Natural killer cell (primary cell): ENCODE results near the gene ERAP2. TPM values are rescaled to one million over a fixed set of nuclear protein-coding genes. Genes with fewer than 3 reads are reported as not detected.

Experiments used
- ATAC-seq, 3 donors: fragments of 150-1000 bp in 2 of 3; fragments of 200-7000 bp in 1 of 3; cut with Tn5 transposase; 1 replicate in 1 of 3; 2 replicates in 2 of 3; pipeline ENCODE4 v1.10.0; 2021; ENCODE audit warnings: mild to moderate bottlenecking in 2 of 3, moderate library complexity in 2 of 3
- DNase-seq, 2 donors: peaks; one replicate each; pipeline versions ENCODE4 v3.0.0 to v3.0.0-alpha.2; 2013 to 2021; ENCODE audit warnings: mixed read lengths in 1 of 2
- H3K27ac ChIP-seq: one replicate; pipeline ENCODE4 v1.5.1; 2013; ENCODE audit warnings: mild to moderate bottlenecking, low read length
- H3K27me3 ChIP-seq: one replicate; pipeline ENCODE4 v1.6.1; 2013; ENCODE audit warnings: low read length; ENCODE audit not compliant: control insufficient read depth, insufficient read depth
- H3K36me3 ChIP-seq: one replicate; pipeline ENCODE4 v1.6.1; 2013; ENCODE audit warnings: low read length; ENCODE audit not compliant: control insufficient read depth, insufficient read depth
- H3K4me1 ChIP-seq: one replicate; pipeline ENCODE4 v1.6.1; 2013; ENCODE audit warnings: low read length; ENCODE audit not compliant: control insufficient read depth, insufficient read depth
- H3K4me3 ChIP-seq: one replicate; pipeline ENCODE4 v1.5.1; 2013; ENCODE audit warnings: low read length
- H3K9me3 ChIP-seq: one replicate; pipeline ENCODE4 v1.6.1; 2013; ENCODE audit warnings: low read length; ENCODE audit not compliant: control insufficient read depth, insufficient read depth
- H3K27ac Mint-ChIP-seq, 2 donors: one replicate each; pipeline ENCODE4 v1.8.0; 2022; ENCODE audit warnings: mild to moderate bottlenecking in 2 of 2, mixed read lengths in 2 of 2, moderate library complexity in 1 of 2
- H3K27me3 Mint-ChIP-seq, 2 donors: one replicate each; pipeline ENCODE4 v1.8.0; 2022; ENCODE audit warnings: low read depth in 2 of 2, mixed read lengths in 2 of 2
- H3K36me3 Mint-ChIP-seq: one replicate; pipeline ENCODE4 v1.8.0; 2022; ENCODE audit warnings: mixed read lengths
- H3K4me1 Mint-ChIP-seq, 2 donors: one replicate each; pipeline ENCODE4 v1.8.0; 2022; ENCODE audit warnings: mixed read lengths in 2 of 2
- H3K4me3 Mint-ChIP-seq: one replicate; pipeline ENCODE4 v1.8.0; 2022; ENCODE audit warnings: mild to moderate bottlenecking, moderate library complexity, mixed read lengths
- H3K9me3 Mint-ChIP-seq, 2 donors: one replicate each; pipeline ENCODE4 v1.8.0; 2022; ENCODE audit warnings: mixed read lengths in 2 of 2
- WGBS: methylation state at CpG from one replicate; pipeline ENCODE4 v1.1.7; 2013; ENCODE audit warnings: missing lambda C conversion rate; ENCODE audit not compliant: insufficient coverage; 5-methylcytosine and 5-hydroxymethylcytosine counted together
- intact Hi-C: fragments of 100-400 bp; cut with micrococcal nuclease; formaldehyde crosslinking; loops from one replicate; pipeline ENCODE4 v1.14.2; 2022
- total RNA-seq, 4 donors: library from RNA; stranded (reverse); fragments of 120-200 nt in 1 of 4; gene quantifications; one replicate each; pipeline versions ENCODE4 v1.2.3 to v1.2.4, GENCODE V29; 2013 to 2022
- TF ChIP-seq, protein P1 (sequence below): fragments of 200-600 bp; IDR thresholded peaks from one replicate; pipeline ENCODE4 v1.8.0; 2022; ENCODE audit warnings: antibody characterized with exemption

The ERAP2 gene
- total RNA-seq, 3 donors from 2014 or later (not counting 1 experiment from before 2014, with no cell fraction given), result 41.5 to 81.8 (median 79.2) TPM

DNA sequence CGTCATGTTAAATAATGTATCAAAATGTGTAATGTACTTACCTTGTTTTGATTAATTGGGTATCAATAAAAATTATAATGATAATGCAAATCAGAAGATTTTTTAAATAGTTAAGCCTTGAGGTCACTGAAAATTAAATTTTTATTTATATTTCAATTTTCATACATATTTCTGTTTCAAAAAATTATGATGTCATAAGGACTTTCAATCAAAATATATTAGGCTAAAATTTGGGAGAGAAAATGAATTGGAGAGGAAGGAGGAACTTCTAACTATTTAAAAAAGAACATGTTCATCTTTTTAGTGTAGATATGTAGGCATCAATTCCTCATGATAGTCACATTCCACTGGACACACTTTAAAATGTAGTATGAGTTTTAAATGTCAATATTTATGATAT lies 39.5 kb upstream of the ERAP2 start:
- Histone ChIP-seq H3K27ac (no peak overlapping the region), H3K4me3 (no peak overlapping the region), H3K36me3 (no peaks in the 10 kb centered on the region), H3K9me3 (no peaks in the 10 kb centered on the region), H3K4me1 (no peaks in the 10 kb centered on the region), H3K27me3 (no peaks in the 10 kb centered on the region)
- Mint-ChIP-seq H3K36me3 (no peaks in the 10 kb centered on the region), H3K27ac (no peak overlapping the region), H3K4me3 (no peak overlapping the region), H3K9me3 (no peaks in the 10 kb centered on the region), H3K27me3 (no peaks in the 10 kb centered on the region), H3K4me1 (no peaks in the 10 kb centered on the region)
- ATAC-seq, result no peak
- no peak for DNase-seq
- intact Hi-C loops, result no loop called here
- TF ChIP-seq, protein P1, sequence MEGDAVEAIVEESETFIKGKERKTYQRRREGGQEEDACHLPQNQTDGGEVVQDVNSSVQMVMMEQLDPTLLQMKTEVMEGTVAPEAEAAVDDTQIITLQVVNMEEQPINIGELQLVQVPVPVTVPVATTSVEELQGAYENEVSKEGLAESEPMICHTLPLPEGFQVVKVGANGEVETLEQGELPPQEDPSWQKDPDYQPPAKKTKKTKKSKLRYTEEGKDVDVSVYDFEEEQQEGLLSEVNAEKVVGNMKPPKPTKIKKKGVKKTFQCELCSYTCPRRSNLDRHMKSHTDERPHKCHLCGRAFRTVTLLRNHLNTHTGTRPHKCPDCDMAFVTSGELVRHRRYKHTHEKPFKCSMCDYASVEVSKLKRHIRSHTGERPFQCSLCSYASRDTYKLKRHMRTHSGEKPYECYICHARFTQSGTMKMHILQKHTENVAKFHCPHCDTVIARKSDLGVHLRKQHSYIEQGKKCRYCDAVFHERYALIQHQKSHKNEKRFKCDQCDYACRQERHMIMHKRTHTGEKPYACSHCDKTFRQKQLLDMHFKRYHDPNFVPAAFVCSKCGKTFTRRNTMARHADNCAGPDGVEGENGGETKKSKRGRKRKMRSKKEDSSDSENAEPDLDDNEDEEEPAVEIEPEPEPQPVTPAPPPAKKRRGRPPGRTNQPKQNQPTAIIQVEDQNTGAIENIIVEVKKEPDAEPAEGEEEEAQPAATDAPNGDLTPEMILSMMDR, result no peak
- WGBS, result no CpG with 5 or more reads among the region's 1 CpG

DNA sequence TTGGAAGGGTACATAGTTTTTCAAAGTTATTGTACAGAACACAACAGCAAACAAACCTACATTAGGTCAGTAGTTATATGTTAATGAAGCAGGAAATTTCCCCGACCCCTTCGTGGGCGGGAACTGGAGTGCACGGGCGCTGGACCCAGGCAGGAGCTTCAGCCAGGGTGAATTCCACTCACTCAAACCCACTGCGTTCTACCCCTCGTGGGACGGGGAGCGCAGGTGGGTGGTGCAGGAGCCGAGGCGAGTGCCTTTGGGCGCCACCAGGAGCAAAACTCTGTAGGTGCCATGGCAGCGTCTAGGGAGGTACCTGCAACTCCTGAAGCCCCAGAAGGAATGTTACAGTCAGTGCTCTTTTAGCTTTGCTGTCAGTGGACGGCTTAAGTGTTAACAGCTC lies 39.0 kb upstream of the ERAP2 start:
- H3K4me1 ChIP-seq, result no peaks in the 10 kb centered on the region
- no peak overlapping the region for H3K4me3 ChIP-seq
- no peak for DNase-seq
- Mint-ChIP-seq H3K27me3 (no peaks in the 10 kb centered on the region), H3K27ac (no peak overlapping the region), H3K4me3 (no peak overlapping the region), H3K9me3 (no peaks in the 10 kb centered on the region), H3K4me1 (no peaks in the 10 kb centered on the region), H3K36me3 (no peaks in the 10 kb centered on the region)
- WGBS, result 92% methylated on average over 14 of the region's 14 CpGs
- intact Hi-C loops, result no loop called here
- TF ChIP-seq, protein P1, result no peak
- H3K27me3 ChIP-seq, result no peaks in the 10 kb centered on the region
- no peaks in the 10 kb centered on the region for H3K36me3 ChIP-seq
- H3K27ac ChIP-seq, result no peak overlapping the region
- H3K9me3 ChIP-seq, result no peaks in the 10 kb centered on the region
- no peak for ATAC-seq

DNA sequence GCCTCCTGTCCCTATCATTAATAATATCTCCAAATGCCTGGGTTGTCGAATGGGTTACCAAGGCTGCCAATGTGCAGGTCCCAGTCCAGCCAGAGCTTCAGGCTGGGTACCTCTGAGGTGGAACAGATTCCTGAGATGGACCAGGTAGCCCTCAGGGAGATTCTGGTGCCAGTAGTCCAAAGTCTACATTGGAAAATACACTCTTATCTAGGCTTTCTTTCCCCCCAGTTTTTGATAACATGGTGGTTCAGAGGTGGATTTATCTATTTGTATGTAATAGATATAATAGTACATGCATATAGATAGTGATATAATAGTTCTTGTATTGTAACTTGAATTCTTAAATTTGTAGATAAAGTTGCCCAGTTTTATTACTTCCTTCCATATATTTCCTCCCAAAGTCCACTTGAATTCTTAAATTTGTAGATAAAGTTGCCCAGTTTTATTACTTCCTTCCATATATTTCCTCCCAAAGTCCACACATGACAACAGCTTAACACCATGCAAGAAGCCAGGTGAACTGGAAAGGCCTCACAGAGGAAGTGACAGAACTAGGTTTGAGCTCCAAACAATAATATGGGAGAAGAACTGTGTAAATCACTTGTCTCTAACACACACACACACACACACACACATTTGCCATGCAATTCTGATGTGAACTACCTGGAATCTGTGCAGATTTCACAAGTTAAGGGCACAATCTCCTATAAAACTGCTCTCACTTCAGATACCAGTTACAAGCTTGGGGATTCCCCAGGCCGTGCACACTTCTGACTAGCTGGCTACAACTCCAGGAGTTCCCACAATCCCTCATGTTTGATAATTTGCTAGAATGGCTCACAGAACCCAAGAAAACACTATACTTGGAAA lies 37.9 kb upstream of the ERAP2 start:
- Histone ChIP-seq H3K27me3 (no peaks in the 10 kb centered on the region), H3K4me3 (no peak overlapping the region), H3K36me3 (no peaks in the 10 kb centered on the region), H3K4me1 (no peaks in the 10 kb centered on the region), H3K27ac (no peak overlapping the region), H3K9me3 (no peaks in the 10 kb centered on the region)
- Mint-ChIP-seq H3K4me1 (no peaks in the 10 kb centered on the region), H3K4me3 (no peak overlapping the region), H3K36me3 (no peaks in the 10 kb centered on the region), H3K9me3 (no peaks in the 10 kb centered on the region), H3K27ac (no peak overlapping the region), H3K27me3 (no peaks in the 10 kb centered on the region)
- no peak for ATAC-seq
- WGBS, result 85% methylated on average over 2 of the region's 2 CpGs
- intact Hi-C loops, result no loop called here
- TF ChIP-seq, protein P1, result no peak
- DNase-seq, result no peak
